Transverse colon (tissue), 4 donors: Measurements from ENCODE around the gene CCDC137. TPM values are rescaled to one million over a fixed set of nuclear protein-coding genes. Genes with fewer than 3 reads are reported as not detected.
A peak's percentile ranks its signal among the peaks of the same experiment; 100 is the strongest.

Source experiments
- DNase-seq: peaks from one replicate; pipeline ENCODE4 v3.0.0-alpha.2; 2019
- H3K27ac ChIP-seq, 4 donors: fragments of 200-600 bp; sonication (generic); 2 replicates each; pipeline ENCODE4 v1.5.1; 2016 to 2018; ENCODE audit warnings: inconsistent platforms in 4 of 4
- H3K27me3 ChIP-seq: fragments of 200-600 bp; sonication (generic); 2 replicates; pipeline ENCODE4 v1.5.1; 2017; ENCODE audit warnings: inconsistent platforms
- H3K36me3 ChIP-seq, 4 donors: fragments of 200-600 bp; sonication (generic); 2 replicates each; pipeline ENCODE4 v1.5.1; 2017 to 2019; ENCODE audit warnings: inconsistent platforms in 4 of 4
- H3K4me1 ChIP-seq, 4 donors: fragments of 200-600 bp; sonication (generic); 2 replicates each; pipeline ENCODE4 v1.5.1; 2017 to 2020; ENCODE audit warnings: inconsistent platforms in 4 of 4
- H3K4me3 ChIP-seq, 4 donors: fragments of 200-600 bp; sonication (generic); 1 replicate in 1 of 4; 2 replicates in 3 of 4; pipeline versions ENCODE4 v1.5.1 to v1.6.1; 2017 to 2019; ENCODE audit warnings: inconsistent platforms in 4 of 4
- H3K9me3 ChIP-seq, 2 donors: fragments of 200-600 bp; sonication (generic); 2 replicates each; pipeline ENCODE4 v1.5.1; 2017 to 2019; ENCODE audit warnings: inconsistent platforms in 2 of 2
- EP300 ChIP-seq: sonication (generic); formaldehyde crosslinking; IDR thresholded peaks from one replicate; pipeline ENCODE4 v1.6.1; 2017; ENCODE audit warnings: antibody characterized with exemption, low read depth
- POLR2A ChIP-seq: fragments of 450-650 bp; IDR thresholded peaks from one replicate; pipeline ENCODE4 v1.6.1; 2016; ENCODE audit warnings: antibody characterized with exemption, mild to moderate bottlenecking, moderate library complexity
- POLR2AphosphoS5 ChIP-seq, 3 donors: sonication (generic); formaldehyde crosslinking; IDR thresholded peaks; one replicate each; pipeline ENCODE4 v1.6.1; 2016; ENCODE audit warnings: antibody characterized with exemption in 3 of 3
- WGBS, 2 donors: methylation state at CpG; one replicate each; pipeline ENCODE4 v1.1.5; 2018; ENCODE audit warnings: low coverage in 1 of 2; 5-methylcytosine and 5-hydroxymethylcytosine counted together
- in situ Hi-C, 4 donors: fragments of 200-750 bp; cut with MboI; loops; one replicate each; pipeline versions ENCODE4 v1.15.0 to v1.15.1; 2017; ENCODE audit warnings: low sequenced_read_pairs in 3 of 4, low pct_ligation_motif_present in 1 of 4, low pct_unique_long_range_greater_than_20kb in 1 of 4
- intact Hi-C: fragments of 100-400 bp; cut with DNase I; formaldehyde crosslinking; loops from one replicate; pipeline ENCODE4 v1.15.1; 2023; ENCODE audit warnings: low total_unique reads
- total RNA-seq, 4 donors: library from RNA; depleted of rRNA; stranded (reverse); fragments of >200 nt; gene quantifications; one replicate each; pipeline ENCODE4 v1.1.0, GENCODE V29; 2016
- TF ChIP-seq, protein P1 (sequence below), 5 experiments: fragments of 200-600 bp in 3 of 5; fragments of 450-650 bp in 2 of 5; sonication (generic) in 3 of 5; IDR thresholded peaks; 1 replicate in 2 of 5; 2 replicates in 3 of 5; pipeline ENCODE4 v1.5.1; 2016 to 2017; ENCODE audit warnings: antibody characterized with exemption in 5 of 5, inconsistent platforms in 3 of 5, mild to moderate bottlenecking in 2 of 5, moderate library complexity in 1 of 5

CCDC137 gene
- total RNA-seq, 4 donors from 2014 or later, result 7.6 to 21.3 (median 13.5) TPM

DNA sequence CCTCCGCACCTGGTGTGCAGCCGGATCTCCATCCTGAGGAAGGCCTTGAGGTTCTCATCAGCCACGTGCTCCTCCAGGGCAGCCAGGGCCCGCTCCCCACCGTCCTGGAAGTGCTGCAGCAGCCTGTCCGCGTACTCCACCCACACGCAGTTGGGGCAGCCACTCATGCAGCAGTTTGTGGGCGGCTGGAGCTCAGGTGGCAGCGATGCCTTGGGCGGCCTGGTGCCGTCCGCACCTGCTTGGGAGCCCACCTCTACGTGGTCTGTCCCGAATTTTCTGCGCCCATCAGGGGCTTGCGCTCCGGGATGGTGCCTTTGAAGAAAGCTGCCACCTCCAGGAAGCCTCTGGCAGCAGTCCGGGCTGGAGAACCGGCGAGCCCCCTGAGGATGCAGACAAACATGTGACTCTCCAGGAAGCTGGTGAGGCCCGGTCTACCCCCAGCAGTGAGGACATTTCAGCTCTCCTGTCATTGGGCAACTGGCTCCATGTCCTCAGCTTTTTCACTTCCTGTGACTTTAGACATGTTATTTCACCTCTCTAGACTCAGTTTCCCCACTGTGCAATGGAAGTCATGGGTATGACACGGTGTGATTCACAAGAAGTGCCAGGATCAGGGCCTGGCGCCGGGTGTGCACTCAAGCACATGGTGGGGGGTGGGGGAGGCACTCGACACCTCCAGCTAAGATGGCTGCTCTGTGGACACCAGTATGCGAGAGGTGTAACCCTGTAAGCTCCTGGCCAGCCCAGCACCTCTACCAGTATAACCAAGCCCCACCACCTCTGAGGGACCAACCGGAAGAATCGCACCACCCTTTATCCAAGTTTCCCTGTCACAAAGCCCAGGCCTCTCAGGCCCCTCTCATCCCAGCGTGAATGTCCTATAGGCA is 1.1 kb upstream of the CCDC137 start:
- intact Hi-C loops, result no loop called here
- Histone ChIP-seq H3K27me3 (no peaks in the 10 kb centered on the region), H3K27ac (peak overlapping the region; percentile 90 to 94 (median 92)), H3K9me3 (no peaks in the 10 kb centered on the region), H3K36me3 (peaks cover 0 to 4% (median 0%) of the 10 kb centered on the region in 4 donors), H3K4me1 (peaks cover 10 to 22% (median 20%) of the 10 kb centered on the region in 4 donors), H3K4me3 (peak overlapping the region; percentile 95 to 98 (median 96))
- peak; percentile 39 for DNase-seq
- 45% methylated on average over 24 of the region's 30 CpGs; no CpG with 5 or more reads in 1 of the 2 donors for WGBS, 2 donors
- TF ChIP-seq POLR2AphosphoS5 (IDR thresholded peaks at IDR 0.05) (no peak), POLR2A (no peak), EP300 (no peak)
- TF ChIP-seq, protein P1, sequence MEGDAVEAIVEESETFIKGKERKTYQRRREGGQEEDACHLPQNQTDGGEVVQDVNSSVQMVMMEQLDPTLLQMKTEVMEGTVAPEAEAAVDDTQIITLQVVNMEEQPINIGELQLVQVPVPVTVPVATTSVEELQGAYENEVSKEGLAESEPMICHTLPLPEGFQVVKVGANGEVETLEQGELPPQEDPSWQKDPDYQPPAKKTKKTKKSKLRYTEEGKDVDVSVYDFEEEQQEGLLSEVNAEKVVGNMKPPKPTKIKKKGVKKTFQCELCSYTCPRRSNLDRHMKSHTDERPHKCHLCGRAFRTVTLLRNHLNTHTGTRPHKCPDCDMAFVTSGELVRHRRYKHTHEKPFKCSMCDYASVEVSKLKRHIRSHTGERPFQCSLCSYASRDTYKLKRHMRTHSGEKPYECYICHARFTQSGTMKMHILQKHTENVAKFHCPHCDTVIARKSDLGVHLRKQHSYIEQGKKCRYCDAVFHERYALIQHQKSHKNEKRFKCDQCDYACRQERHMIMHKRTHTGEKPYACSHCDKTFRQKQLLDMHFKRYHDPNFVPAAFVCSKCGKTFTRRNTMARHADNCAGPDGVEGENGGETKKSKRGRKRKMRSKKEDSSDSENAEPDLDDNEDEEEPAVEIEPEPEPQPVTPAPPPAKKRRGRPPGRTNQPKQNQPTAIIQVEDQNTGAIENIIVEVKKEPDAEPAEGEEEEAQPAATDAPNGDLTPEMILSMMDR (IDR thresholded peaks at IDR 0.05), result no peak
- in situ Hi-C loops, result no loop called here

DNA sequence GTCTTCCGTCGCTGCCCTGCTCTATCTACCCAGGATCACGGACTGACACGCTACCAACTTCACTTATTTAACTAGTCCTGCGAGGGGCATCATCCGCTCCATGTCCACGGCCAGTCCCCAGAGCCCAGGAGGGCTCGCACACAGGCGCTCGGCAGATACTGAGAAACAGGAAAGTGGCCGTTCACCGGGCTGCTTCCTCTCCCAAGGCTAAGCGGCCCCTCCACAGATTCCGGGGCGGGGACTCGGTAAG is 520 bp upstream of the CCDC137 start:
- intact Hi-C loops, result no loop called here
- Histone ChIP-seq H3K36me3 (peaks cover 0 to 6% (median 0%) of the 10 kb centered on the region in 4 donors), H3K27ac (peak overlapping the region; percentile 90 to 94 (median 92)), H3K9me3 (no peaks in the 10 kb centered on the region), H3K4me3 (peak overlapping the region; percentile 95 to 98 (median 96)), H3K27me3 (no peaks in the 10 kb centered on the region), H3K4me1 (peaks cover 10 to 22% (median 20%) of the 10 kb centered on the region in 4 donors)
- in situ Hi-C loops, result no loop called here
- DNase-seq, result no peak
- TF ChIP-seq, protein P1 (IDR thresholded peaks at IDR 0.05), result no peak
- TF ChIP-seq EP300 (no peak), POLR2A (no peak), POLR2AphosphoS5 (IDR thresholded peaks at IDR 0.05) (no peak)
- WGBS, 2 donors, result 1% methylated on average over 9 of the region's 16 CpGs; no CpG with 5 or more reads in 1 of the 2 donors

DNA sequence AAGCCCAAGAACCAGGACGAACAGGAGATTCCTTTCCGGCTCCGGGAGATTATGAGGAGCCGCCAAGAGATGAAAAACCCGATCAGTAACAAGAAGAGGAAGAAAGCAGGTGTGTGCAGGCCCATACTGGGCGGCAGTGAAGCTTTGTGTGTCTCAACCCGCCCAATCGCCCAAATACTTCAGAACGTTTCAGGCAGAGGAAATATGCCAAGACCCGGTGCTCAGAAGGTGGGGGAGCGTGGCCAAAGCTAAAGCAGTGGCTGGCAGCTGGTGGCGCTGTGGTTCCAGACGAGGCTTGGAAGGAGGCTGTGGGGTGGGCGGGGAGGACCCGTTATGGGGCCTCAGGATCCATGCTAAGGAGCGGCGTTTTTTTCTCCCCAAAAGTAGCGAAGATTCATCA is 1.2 kb downstream of the CCDC137 start:
- 86 to 90% methylated on average over 7 to 18 of the region's 18 CpGs for WGBS, 2 donors

DNA sequence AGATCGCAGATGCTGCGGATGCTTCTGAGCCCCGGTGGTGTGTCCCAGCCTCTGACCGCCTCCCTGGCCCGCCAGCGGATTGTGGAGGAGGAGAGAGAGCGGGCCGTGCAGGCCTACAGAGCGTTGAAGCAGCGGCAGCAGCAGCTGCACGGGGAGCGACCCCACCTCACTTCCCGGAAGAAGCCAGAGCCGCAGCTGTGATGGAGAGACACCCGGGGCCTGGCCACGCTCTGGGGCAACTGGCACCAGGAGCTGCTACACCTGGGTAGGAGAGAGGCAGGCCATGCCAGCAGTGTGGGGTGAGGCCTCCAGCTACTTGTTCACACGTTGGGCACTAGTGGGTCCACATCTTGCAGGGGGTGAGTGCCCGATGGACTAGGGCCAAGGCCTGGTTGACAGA is 6.0 kb downstream of the CCDC137 start:
- DNase-seq, result no peak
- intact Hi-C loops (no loop called here), in situ Hi-C loops (no loop called here)
- Histone ChIP-seq H3K4me1 (peaks cover 3 to 6% (median 5%) of the 10 kb centered on the region in 4 donors), H3K9me3 (no peaks in the 10 kb centered on the region), H3K27ac (no peak overlapping the region), H3K4me3 (no peak overlapping the region), H3K27me3 (no peaks in the 10 kb centered on the region), H3K36me3 (peaks cover 0 to 21% (median 6%) of the 10 kb centered on the region in 4 donors)
- no peak for TF ChIP-seq POLR2A
- no peak for TF ChIP-seq POLR2AphosphoS5 (IDR thresholded peaks at IDR 0.05)
- no peak for TF ChIP-seq EP300
- TF ChIP-seq, protein P1 (IDR thresholded peaks at IDR 0.05), result no peak
- WGBS, 2 donors, result 90% methylated on average over 16 of the region's 18 CpGs; no CpG with 5 or more reads in 1 of the 2 donors

More for the DNA sequence above, 1.2 kb downstream of the CCDC137 start:
- Histone ChIP-seq H3K4me3 (peak overlapping the region in 1 of 4 donors; percentile 96), H3K27me3 (no peaks in the 10 kb centered on the region), H3K27ac (no peak overlapping the region), H3K4me1 (peaks cover 10 to 22% (median 20%) of the 10 kb centered on the region in 4 donors), H3K36me3 (peaks cover 0 to 14% (median 4%) of the 10 kb centered on the region in 4 donors), H3K9me3 (no peaks in the 10 kb centered on the region)
- TF ChIP-seq POLR2AphosphoS5 (IDR thresholded peaks at IDR 0.05), result no peak
- DNase-seq, result no peak
- in situ Hi-C loops, result no loop called here
- intact Hi-C loops, result no loop called here
